H1 (cell line): Measurements from ENCODE around the gene SYT2. TPM values are rescaled to one million over a fixed set of nuclear protein-coding genes. Genes with fewer than 3 reads are reported as not detected.

Experiments
- CHD2 ChIP-seq: IDR thresholded peaks from 2 replicates; pipeline ENCODE4 v1.6.1; 2012; ENCODE audit warnings: low read length, improper control_type of control experiment
- JUN ChIP-seq: IDR thresholded peaks from 2 replicates; pipeline ENCODE4 v1.6.1; 2011; ENCODE audit warnings: low read depth, mild to moderate bottlenecking, improper control_type of control experiment, low read length
- polyA plus RNA-seq, 7 experiments: library from polyadenylated mRNA; depleted of rRNA in 3 of 7; stranded (reverse) in 5 of 7; unstranded in 2 of 7; fragments of >200 nt in 5 of 7; fragments of 200-250 nt in 2 of 7; gene quantifications; 1 replicate in 5 of 7; 2 replicates in 1 of 7; 4 replicates in 1 of 7; pipeline versions ENCODE4 v1.2.1 to v1.2.3, GENCODE V29; 2011 to 2013; ENCODE audit warnings: missing spikeins in 2 of 7, mixed read lengths in 2 of 7
- total RNA-seq: library from RNA; stranded (reverse); fragmentation: NEBNext Ultra II Directional; extraction: Animal tissue kit (Norgen Biotek cat#: 25700); gene quantifications from 2 replicates; pipeline ENCODE4 v1.2.1, GENCODE V29; 2021

Gene SYT2
- total and polyA plus RNA-seq, 2 of the 8 experiments (the other 6 are each of a cell fraction or from before 2014, with no cell fraction given): 2.8 to 11.0 TPM

DNA sequence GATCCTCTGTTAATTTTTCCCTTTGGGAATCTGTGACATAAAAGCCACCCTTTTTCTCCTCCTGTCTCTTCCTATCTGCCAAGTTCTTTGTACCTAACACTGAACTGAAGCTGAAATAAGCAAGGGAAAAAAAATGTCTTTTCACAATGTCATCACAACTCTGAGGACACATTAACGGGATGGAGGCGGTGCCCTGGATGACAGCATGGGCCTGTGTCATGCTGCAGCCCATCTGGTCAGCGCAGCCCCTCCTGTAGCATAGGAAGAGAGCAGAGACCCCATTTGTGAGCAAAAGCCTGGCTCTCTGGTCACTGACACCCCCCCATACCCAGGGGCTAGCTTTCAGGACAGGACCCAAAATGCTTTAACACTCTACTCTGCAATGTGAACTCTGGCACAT, 22.5 kb downstream of the SYT2 start (continued):
- no peak for TF ChIP-seq CHD2
- no peak for TF ChIP-seq JUN
